ENCODE data around the gene ATIC.

ATIC gene

DNA sequence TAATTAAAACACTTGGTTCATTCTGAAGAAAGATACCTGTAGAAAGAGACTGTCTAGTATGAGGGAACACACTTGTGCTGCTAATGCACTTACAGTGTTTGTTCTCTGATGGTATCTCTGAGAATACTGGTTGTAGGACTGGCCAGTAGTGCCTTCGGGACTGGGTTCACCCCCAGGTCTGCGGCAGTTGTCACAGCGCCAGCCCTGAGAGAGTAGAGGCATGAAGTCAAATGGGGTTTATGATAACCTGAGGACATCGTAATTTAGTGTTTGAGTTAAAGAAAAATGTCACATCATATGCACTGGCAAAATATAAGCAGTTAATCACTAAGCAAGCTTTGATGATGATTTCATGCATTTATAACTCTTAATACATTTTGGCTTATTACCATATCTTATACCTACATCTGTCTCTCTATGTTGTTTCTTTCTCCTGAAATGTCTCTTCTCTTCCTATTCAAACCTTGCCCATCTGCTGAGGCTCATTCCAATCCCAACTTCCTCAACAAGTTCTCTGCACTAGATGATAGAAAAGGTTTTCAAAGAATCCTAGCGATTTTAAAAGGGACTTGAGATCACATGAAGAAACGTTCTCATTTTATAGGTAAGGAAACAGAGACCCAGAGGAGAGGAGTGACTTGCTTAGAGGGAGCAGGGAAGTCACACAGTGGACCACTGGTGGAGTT, 50.2 kb downstream of the ATIC start:
- no peak for FAIRE-seq

DNA sequence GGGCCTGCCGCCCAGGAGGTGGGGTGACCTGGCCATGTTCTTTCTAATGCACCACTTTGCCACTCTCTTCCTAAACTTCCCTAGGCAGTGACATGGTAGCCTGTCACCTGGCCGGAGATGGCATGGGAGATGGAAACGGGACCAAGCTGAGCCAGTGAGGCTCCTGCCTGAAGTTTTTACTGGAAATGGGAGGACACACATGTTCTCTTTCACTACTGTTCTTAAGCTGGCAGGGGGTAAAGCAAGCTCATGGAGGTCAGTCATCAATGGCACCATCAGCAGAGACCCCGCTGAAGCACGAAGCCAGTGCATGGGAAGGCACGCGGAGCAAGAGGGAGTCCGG, 50.7 kb downstream of the ATIC start:
- FAIRE-seq: no peak

DNA sequence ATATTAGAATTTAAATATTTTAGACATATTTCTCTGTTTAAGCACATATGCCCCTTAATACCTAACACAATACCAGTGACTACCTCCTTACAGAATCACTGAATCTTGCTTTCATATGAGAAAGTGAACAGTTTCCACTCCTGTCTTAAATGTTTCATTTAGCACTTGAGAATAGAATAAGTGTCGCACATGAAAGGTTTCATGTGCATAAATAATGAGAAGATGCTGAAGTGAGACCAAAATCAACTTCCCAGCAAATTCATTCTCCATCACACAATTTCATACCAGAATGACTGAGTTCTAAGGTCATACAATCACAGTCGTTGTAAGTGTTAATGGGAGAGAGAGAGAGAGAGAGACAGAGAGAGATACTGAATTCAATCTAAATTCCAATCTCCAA, 51.2 kb downstream of the ATIC start:
- no peak for FAIRE-seq

- no peak for FAIRE-seq
These were observed 51.8 kb downstream of the ATIC start for GRCh38 chr2:215363461-215364156.

- FAIRE-seq: no peak
These were observed 52.6 kb downstream of the ATIC start for GRCh38 chr2:215364157-215365155.

DNA sequence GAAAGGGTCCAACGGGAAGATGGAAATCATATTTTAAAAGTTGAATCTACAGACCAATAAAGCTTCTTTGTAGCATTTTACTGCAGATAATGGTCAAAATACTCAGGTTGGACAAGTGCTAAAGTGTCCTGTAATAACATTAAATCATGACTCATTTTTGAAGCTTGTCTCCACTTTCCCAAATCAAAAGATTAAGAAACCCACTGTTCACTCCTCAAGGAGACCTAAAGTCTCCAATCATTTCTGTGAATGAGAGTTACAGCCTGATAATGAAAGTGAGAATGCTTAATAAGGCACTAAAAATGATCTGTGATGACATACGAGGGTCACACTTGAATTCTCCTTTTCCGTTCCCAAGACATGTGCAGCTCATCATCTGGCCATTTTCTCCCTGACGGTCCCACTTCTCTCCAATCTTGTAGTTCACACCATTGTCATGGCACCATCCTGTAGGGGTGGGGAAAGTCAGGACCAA, 53.4 kb downstream of the ATIC start:
- FAIRE-seq: no peak

- no peak for FAIRE-seq
These were observed 54.7 kb downstream of the ATIC start for GRCh38 chr2:215366440-215367032.

- no peak for FAIRE-seq
These were observed 56.0 kb downstream of the ATIC start for GRCh38 chr2:215367662-215368492.

DNA sequence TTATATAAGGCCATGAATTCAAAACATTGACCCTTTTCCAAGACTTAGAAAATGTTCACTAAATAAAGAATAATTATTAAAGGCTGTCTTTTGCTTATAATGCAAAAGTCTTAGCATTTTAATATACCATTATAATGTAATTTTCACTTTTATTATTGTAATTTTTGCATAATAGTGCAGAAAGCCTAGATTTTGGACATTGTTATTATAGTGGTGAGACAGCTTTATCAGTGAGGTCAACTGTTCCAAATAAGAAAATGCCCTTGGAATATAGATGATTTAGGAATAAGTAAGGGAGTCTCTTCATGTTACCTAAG, 56.6 kb downstream of the ATIC start:
- FAIRE-seq: no peak

- FAIRE-seq: no peak
These were observed 57.4 kb downstream of the ATIC start for GRCh38 chr2:215369181-215369760.

DNA sequence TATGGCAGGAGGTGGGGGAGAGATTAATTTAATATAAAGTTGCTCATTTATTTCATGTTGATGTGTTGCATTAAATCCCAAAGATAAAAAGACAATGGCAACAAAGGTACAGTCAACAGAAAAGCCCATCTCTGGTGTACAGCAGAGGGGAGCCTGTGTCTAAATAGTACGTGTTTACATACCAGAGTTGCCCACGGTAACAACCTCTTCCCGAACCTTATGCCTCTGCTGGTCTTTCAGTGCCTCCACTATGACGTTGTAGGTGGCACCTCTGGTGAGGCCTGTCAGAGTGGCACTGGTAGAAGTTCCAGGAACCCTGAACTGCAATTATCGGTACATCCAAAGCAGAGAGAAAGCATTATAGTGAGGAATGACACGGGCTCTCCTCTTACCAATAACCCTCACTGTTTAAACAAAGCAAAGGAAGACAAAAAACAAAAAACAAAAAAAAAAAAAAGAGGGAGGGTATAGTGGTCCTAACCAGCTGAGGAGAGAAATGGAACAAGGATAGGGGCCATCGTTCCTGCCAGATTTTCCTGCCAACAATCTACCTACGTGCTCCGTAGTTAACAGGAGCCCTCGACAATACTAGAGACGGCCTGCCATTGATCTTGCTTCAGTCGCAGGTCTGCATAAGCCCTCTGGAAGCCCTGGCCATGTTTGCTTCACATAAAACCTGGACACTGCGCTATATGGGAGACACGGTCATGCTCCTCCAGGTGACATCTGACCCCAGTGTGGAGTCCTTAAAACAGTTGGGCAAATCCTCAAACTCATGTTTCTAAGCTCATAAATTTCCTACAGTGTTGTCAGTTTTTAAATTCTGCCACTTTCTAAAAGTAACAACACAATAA, 58.5 kb downstream of the ATIC start:
- FAIRE-seq: no peak

DNA sequence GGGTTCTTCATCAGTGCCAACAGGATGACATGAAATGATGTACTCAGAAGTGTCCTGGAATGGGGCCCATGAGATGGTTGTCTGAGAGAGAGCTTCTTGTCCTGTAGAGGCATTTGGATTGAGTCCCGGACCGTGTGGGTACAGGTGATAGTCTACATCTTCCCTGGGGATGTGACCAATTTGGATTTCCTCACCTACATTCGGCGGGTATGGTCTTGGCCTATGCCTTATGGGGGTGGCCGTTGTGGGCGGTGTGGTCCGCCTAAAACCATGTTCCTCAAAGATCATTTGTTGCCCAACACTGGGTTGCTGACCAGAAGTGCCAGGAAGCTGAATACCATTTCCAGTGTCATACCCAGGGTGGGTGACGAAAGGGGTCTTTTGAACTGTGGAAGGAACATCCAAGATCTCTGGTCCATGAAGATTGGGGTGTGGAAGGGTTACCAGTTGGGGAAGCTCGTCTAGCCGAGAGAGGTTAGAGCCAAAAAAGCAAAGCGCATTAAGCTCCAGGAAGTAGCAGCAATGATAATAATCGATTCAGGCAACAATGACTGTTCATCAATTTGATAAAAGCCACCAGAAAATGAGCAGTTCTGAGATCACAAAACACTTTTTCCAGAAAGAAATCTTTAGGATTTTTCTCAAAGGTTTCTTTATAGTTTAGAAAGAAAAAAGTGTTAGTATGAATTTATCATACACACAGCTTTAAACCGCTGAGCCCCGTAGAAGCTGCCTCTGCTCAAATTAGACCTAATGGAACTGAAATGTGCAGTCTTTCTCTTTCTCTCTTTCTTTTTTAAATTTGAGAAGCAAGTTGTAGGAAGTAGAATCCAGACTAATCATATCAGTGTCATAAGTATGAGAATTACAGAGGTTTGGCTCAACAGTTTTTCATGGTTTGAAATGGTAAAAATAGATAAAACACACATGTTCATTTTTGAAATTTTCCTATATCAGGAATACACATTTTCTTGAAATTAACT, 60.3 kb downstream of the ATIC start:
- no peak for FAIRE-seq

- no peak for FAIRE-seq
These were observed 61.2 kb downstream of the ATIC start for GRCh38 chr2:215372968-215373649.

DNA sequence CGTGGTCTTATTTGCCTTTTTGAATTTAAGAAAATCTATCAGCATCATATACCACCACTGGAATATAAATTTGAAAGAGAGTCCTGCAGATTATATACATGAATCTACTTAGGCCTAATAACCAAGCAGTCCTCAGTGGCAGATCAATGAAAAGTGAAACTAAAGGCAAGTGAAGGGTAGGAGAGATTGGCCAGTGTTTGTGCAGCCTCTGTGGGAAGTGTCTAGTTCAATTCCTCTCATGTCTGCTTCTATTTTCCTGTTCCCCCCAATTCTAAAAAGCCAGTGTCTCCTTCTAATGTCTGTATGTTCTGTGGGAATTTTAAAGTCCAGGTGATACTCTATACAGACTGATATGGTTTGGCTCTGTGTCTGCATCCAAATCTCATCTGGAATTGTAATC, 62.1 kb downstream of the ATIC start:
- FAIRE-seq: no peak

DNA sequence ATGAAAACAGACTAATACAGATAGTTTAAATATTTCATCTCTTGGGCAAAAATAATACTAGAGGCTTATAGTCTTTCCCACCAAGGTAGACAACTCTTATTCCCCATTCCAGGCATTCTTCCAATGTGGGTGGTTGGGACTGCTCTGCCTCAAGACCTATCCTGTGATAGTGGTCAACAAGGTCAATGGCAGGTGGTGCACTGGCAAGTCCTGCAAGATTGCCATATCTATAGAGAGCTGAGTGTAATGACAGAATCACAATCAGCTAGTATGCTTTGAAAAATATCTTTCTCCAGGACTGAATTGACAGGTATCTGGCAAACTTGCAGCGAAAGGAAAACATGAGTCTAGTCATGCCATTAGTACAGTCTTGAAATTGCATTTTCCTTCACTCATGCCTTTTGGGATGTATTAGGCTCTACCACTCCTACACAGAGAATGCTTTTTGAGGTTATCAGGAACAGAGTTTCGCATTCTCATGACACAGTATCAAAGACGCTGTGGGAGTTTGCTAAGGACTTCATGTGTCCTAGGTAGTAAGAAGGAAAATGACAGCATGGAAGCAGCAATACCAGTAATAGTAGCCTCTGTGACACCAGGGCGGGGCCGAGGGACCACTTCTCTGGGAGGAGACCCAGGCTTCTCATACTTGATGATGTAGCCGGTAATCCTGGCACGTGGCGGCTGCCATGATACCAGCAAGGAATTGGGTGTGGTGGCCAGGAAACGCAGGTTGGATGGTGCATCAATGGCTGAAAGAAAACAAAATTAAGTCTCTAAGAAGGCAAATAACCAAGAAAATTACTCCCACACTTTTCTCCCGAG, 63.0 kb downstream of the ATIC start:
- no peak for FAIRE-seq

GRCh38 chr2:215375467-215375830, 63.6 kb downstream of the ATIC start:
- FAIRE-seq: no peak

DNA sequence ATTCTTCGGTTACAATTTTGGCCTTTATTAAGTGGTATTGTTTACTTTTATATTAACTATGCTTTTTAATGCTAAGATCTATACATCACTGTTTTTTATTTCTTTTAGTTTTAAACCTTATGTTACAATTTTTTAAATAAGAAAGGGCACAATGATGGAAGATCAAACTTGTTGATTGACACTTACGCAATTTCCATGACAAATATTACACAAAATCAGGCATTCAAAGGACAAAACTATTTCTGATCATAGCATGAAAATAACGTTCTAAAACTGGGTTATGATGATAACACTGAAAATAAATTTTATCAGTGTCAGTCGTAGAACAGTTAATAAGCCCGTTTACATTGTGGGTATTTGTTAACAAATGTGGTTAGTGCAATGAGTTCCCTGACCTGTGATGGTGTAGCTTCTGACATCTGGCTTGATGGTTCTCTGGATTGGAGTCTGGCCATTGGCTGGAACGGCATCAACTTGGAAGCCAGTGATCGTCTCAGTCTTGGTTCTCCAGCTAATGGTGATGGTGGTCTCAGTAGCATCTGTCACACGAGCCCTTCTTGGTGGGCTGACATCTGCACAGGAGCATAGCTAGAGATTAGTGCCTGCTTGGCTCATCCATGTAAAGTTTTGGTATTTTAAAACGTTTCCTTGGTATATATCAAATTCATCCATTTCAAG, 64.4 kb downstream of the ATIC start:
- FAIRE-seq: no peak
